Ishikawa (cell line): ENCODE measurements around the gene NXNL1.

Source experiments
- CEBPB ChIP-seq: IDR thresholded peaks from 2 replicates; pipeline ENCODE4 v1.6.1; 2012
- EGR1 ChIP-seq: IDR thresholded peaks from 2 replicates; pipeline ENCODE4 v1.6.1; 2012
- EP300 ChIP-seq: IDR thresholded peaks from 2 replicates; pipeline ENCODE4 v1.6.1; 2012; ENCODE audit warnings: borderline replicate concordance
- MAX ChIP-seq: IDR thresholded peaks from 2 replicates; pipeline ENCODE4 v1.6.1; 2012
- RAD21 ChIP-seq: IDR thresholded peaks from 2 replicates; pipeline ENCODE4 v1.6.1; 2012; ENCODE audit warnings: low read depth
- REST ChIP-seq: IDR thresholded peaks from 2 replicates; pipeline ENCODE4 v1.6.1; 2012; ENCODE audit warnings: low read depth, mild to moderate bottlenecking
- TAF1 ChIP-seq: IDR thresholded peaks from 2 replicates; pipeline ENCODE4 v1.6.1; 2012; ENCODE audit warnings: low read depth, mild to moderate bottlenecking
- YY1 ChIP-seq: IDR thresholded peaks from 2 replicates; pipeline ENCODE4 v1.6.1; 2012; ENCODE audit warnings: low read depth

GRCh38 chr19:17468302-17469091, 7.8 kb upstream of the NXNL1 start:
- TF ChIP-seq RAD21 (no peak), EGR1 (no peak), TAF1 (no peak), YY1 (no peak), EP300 (no peak), REST (no peak), MAX (no peak), CEBPB (no peak)
